HepG2 (cell line): Measurements from ENCODE around the gene CDK18. TPM values are rescaled to one million over a fixed set of nuclear protein-coding genes. Genes with fewer than 3 reads are reported as not detected.

Source experiments
- ATAD3A ChIP-seq: sonication (generic); formaldehyde crosslinking; IDR thresholded peaks from 2 replicates; pipeline ENCODE4 v1.4.0; 2020; ENCODE audit warnings: missing genetic modification reagents
- CEBPB ChIP-seq: IDR thresholded peaks from 2 replicates; pipeline ENCODE4 v1.6.1; 2011; ENCODE audit warnings: low read depth, low read length, improper control_type of control experiment, borderline replicate concordance
- EP300 ChIP-seq, 3 experiments: sonication (generic) in 1 of 3; formaldehyde crosslinking in 1 of 3; IDR thresholded peaks; 2 replicates each; pipeline versions ENCODE4 v1.5.1 to v1.6.1; 2011 to 2020; ENCODE audit warnings: low read depth in 2 of 3, low read length in 2 of 3, borderline replicate concordance in 1 of 3, improper control_type of control experiment in 1 of 3, mild to moderate bottlenecking in 1 of 3, missing genetic modification reagents in 1 of 3, moderate library complexity in 1 of 3
- FIP1L1 ChIP-seq: fragments of 200-400 bp; formaldehyde crosslinking; IDR thresholded peaks from 2 replicates; pipeline ENCODE4 v1.6.1; 2018; ENCODE audit warnings: low read depth, mild to moderate bottlenecking, low read length, moderate library complexity, borderline replicate concordance; ENCODE audit not compliant: insufficient read depth
- GATAD2A ChIP-seq: IDR thresholded peaks from 2 replicates; pipeline ENCODE4 v1.6.1; 2016
- HDAC1 ChIP-seq: sonication (generic); formaldehyde crosslinking; IDR thresholded peaks from 2 replicates; pipeline ENCODE4 v1.5.1; 2020; ENCODE audit warnings: mild to moderate bottlenecking, missing genetic modification reagents
- HIVEP1 ChIP-seq: sonication (generic); formaldehyde crosslinking; IDR thresholded peaks from 2 replicates; pipeline ENCODE4 v1.4.0; 2020; ENCODE audit warnings: mild to moderate bottlenecking, missing genetic modification reagents
- NFKB2 ChIP-seq: sonication (generic); formaldehyde crosslinking; IDR thresholded peaks from 2 replicates; pipeline ENCODE4 v1.4.0; 2020; ENCODE audit warnings: missing genetic modification reagents, borderline replicate concordance
- RFX3 ChIP-seq: IDR thresholded peaks from 2 replicates; pipeline ENCODE4 v1.6.1; 2016; ENCODE audit warnings: missing biosample characterization, missing genetic modification reagents
- SIN3B ChIP-seq: fragments of 150-350 bp; IDR thresholded peaks from 2 replicates; pipeline ENCODE4 v1.6.1; 2014; ENCODE audit warnings: low read length
- ZFX ChIP-seq: sonication (generic); formaldehyde crosslinking; IDR thresholded peaks from 2 replicates; pipeline ENCODE4 v1.4.0; 2020; ENCODE audit warnings: mild to moderate bottlenecking, low read depth, missing genetic modification reagents, moderate library complexity
- ZNF121 ChIP-seq: sonication (generic); formaldehyde crosslinking; IDR thresholded peaks from 2 replicates; pipeline ENCODE4 v1.5.0; 2020; ENCODE audit warnings: mild to moderate bottlenecking, missing genetic modification reagents
- ZNF816 ChIP-seq: sonication (generic); formaldehyde crosslinking; IDR thresholded peaks from 2 replicates; pipeline ENCODE4 v1.8.0; 2022; ENCODE audit warnings: missing genetic modification reagents, mild to moderate bottlenecking, borderline replicate concordance
- ZNF83 ChIP-seq: sonication (generic); formaldehyde crosslinking; IDR thresholded peaks from 2 replicates; pipeline ENCODE4 v1.4.0; 2020; ENCODE audit warnings: missing genetic modification reagents, mild to moderate bottlenecking, borderline replicate concordance
- ZSCAN21 ChIP-seq: sonication (generic); formaldehyde crosslinking; IDR thresholded peaks from 2 replicates; pipeline ENCODE4 v1.8.0; 2022; ENCODE audit warnings: mild to moderate bottlenecking, missing genetic modification reagents, moderate library complexity, borderline replicate concordance
- polyA plus RNA-seq, 8 experiments: library from polyadenylated mRNA; depleted of rRNA in 3 of 8; stranded (reverse) in 7 of 8; unstranded in 1 of 8; fragments of >200 nt; fragmentation: Illumina TruSeq in 4 of 8; extraction: Trizol in 4 of 8; gene quantifications; 2 replicates each; pipeline versions ENCODE4 v1.2.1 to v1.2.3, GENCODE V29; 2011 to 2016; ENCODE audit warnings: low read depth in 4 of 8, missing spikeins in 1 of 8, mixed read lengths in 1 of 8; ENCODE audit not compliant: insufficient read depth in 1 of 8
- total RNA-seq, 5 experiments: library from RNA; depleted of rRNA; stranded (reverse); fragments of >200 nt; fragmentation: Illumina TruSeq; extraction: Trizol; gene quantifications; 2 replicates each; pipeline ENCODE4 v1.2.3, GENCODE V29; 2016; ENCODE audit warnings: low read depth in 1 of 5
- TF ChIP-seq, protein P1 (sequence below): conservative IDR thresholded peaks from 2 replicates; pipeline ENCODE4 v1.6.1; 2018; ENCODE audit warnings: missing genetic modification reagents
- TF ChIP-seq, protein P2 (sequence below): sonication (generic); formaldehyde crosslinking; IDR thresholded peaks from 2 replicates; pipeline ENCODE4 v1.5.1; 2020; ENCODE audit warnings: mild to moderate bottlenecking, moderate library complexity, missing genetic modification reagents
- TF ChIP-seq, protein P3 (sequence below): sonication (generic); formaldehyde crosslinking; IDR thresholded peaks from 2 replicates; pipeline ENCODE4 v1.4.0; 2020; ENCODE audit warnings: missing genetic modification reagents, mild to moderate bottlenecking, borderline replicate concordance
- TF ChIP-seq, protein P4 (sequence below): IDR thresholded peaks from 2 replicates; pipeline ENCODE4 v1.6.1; 2012; ENCODE audit warnings: inconsistent platforms
- TF ChIP-seq, protein P5 (sequence below): sonication (generic); formaldehyde crosslinking; IDR thresholded peaks from 2 replicates; pipeline ENCODE4 v1.8.0; 2022; ENCODE audit warnings: missing genetic modification reagents, mild to moderate bottlenecking, inconsistent platforms, borderline replicate concordance

CDK18 gene
- total and polyA plus RNA-seq, 2 of the 13 experiments (the other 11 are each of a cell fraction or from before 2014, with no cell fraction given), result 6.4 to 38.8 TPM

DNA sequence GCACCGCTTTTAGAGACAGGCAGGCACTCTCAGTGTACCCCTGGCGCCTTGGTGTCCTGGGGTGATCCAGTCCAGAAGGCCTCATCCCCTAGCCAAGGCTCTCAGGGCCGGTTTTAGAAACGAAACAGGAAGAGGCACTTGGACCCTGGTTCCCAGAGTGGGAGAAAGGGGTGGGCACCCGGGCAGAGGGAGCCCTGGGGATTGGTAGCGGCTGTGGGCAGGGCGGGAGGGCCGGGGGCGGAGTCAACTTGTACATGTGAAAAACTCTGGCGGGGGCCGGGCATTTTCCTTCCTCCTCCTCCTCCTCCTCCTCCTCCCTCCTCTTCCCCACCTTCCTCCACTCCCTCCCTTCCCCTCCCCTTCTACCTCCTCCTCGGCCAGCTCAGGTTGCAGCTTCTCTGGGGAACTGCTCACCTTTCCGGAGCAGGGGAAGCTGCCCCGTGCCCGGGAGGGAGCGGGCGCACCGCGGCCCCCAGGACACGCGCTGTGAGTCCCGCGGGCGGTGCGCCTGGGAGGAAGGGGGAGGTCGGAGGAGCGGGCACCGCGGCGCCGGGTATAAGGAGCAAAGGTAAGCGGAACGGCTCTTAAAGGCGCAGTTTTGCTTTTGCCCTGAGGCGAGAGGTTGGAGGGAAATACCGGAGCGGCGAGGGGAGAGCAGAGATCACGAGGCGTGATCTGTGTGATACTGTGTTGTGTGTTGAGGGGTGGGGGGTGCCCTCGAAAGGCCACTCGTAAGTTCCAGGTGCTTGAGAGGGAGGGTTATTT is at the start of gene CDK18 (continued):
- TF ChIP-seq CEBPB (no peak), FIP1L1 (no peak), SIN3B (no peak), ZNF83 (CRISPR knock-in tag) (0 out of 2 replicates have a peak, but pooled peaks have one; percentile 71), ZSCAN21 (CRISPR knock-in tag) (no peak), ZFX (peak; percentile 79), ZNF121 (CRISPR knock-in tag) (no peak), GATAD2A (CRISPR knock-in tag) (0 out of 2 replicates have a peak, but pooled peaks have one; percentile 14), HDAC1 (CRISPR knock-in tag) (peak; percentile 34; the same call in 1 of the 2 replicates), ATAD3A (no peak), HIVEP1 (CRISPR knock-in tag) (0 out of 2 replicates have a peak, but pooled peaks have one; percentile 38), NFKB2 (CRISPR knock-in tag) (peak; percentile 59; the same call in 1 of the 2 replicates), RFX3 (CRISPR knock-in tag) (no peak), ZNF816 (CRISPR knock-in tag) (peak; percentile 25; the same call in 1 of the 2 replicates), EP300 (IDR thresholded peaks at IDR 0.05; ENCODE audit: low read depth in 2 of 2, low read length in 2 of 2) (0 out of 4 replicates have a peak, but pooled peaks of 1 of the 2 experiments have one; percentile 4), EP300 (CRISPR knock-in tag; IDR thresholded peaks at IDR 0.05; ENCODE audit: borderline replicate concordance) (no peak)
- TF ChIP-seq, protein P1, sequence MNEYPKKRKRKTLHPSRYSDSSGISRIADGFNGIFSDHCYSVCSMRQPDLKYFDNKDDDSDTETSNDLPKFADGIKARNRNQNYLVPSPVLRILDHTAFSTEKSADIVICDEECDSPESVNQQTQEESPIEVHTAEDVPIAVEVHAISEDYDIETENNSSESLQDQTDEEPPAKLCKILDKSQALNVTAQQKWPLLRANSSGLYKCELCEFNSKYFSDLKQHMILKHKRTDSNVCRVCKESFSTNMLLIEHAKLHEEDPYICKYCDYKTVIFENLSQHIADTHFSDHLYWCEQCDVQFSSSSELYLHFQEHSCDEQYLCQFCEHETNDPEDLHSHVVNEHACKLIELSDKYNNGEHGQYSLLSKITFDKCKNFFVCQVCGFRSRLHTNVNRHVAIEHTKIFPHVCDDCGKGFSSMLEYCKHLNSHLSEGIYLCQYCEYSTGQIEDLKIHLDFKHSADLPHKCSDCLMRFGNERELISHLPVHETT (CRISPR knock-in tag), result no peak; the same call in 1 of the 2 replicates
- TF ChIP-seq, protein P2, sequence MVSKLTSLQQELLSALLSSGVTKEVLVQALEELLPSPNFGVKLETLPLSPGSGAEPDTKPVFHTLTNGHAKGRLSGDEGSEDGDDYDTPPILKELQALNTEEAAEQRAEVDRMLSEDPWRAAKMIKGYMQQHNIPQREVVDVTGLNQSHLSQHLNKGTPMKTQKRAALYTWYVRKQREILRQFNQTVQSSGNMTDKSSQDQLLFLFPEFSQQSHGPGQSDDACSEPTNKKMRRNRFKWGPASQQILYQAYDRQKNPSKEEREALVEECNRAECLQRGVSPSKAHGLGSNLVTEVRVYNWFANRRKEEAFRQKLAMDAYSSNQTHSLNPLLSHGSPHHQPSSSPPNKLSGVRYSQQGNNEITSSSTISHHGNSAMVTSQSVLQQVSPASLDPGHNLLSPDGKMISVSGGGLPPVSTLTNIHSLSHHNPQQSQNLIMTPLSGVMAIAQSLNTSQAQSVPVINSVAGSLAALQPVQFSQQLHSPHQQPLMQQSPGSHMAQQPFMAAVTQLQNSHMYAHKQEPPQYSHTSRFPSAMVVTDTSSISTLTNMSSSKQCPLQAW (CRISPR knock-in tag), result peak; percentile 32; the same call in 1 of the 2 replicates
- TF ChIP-seq, protein P3, sequence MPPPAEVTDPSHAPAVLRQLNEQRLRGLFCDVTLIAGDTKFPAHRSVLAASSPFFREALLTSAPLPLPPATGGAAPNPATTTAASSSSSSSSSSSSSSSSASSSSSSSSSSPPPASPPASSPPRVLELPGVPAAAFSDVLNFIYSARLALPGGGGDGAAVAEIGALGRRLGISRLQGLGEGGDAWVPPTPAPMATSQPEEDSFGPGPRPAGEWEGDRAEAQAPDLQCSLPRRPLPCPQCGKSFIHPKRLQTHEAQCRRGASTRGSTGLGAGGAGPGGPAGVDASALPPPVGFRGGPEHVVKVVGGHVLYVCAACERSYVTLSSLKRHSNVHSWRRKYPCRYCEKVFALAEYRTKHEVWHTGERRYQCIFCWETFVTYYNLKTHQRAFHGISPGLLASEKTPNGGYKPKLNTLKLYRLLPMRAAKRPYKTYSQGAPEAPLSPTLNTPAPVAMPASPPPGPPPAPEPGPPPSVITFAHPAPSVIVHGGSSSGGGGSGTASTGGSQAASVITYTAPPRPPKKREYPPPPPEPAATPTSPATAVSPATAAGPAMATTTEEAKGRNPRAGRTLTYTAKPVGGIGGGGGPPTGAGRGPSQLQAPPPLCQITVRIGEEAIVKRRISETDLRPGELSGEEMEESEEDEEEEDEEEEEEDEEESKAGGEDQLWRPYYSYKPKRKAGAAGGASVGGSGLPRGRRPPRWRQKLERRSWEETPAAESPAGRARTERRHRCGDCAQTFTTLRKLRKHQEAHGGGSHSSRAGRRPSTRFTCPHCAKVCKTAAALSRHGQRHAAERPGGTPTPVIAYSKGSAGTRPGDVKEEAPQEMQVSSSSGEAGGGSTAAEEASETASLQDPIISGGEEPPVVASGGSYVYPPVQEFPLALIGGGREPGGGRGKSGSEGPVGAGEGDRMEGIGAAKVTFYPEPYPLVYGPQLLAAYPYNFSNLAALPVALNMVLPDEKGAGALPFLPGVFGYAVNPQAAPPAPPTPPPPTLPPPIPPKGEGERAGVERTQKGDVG (CRISPR knock-in tag), result 0 out of 2 replicates have a peak, but pooled peaks have one; percentile 1
- TF ChIP-seq, protein P4, sequence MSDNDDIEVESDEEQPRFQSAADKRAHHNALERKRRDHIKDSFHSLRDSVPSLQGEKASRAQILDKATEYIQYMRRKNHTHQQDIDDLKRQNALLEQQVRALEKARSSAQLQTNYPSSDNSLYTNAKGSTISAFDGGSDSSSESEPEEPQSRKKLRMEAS, result peak; percentile 73
- TF ChIP-seq, protein P5, sequence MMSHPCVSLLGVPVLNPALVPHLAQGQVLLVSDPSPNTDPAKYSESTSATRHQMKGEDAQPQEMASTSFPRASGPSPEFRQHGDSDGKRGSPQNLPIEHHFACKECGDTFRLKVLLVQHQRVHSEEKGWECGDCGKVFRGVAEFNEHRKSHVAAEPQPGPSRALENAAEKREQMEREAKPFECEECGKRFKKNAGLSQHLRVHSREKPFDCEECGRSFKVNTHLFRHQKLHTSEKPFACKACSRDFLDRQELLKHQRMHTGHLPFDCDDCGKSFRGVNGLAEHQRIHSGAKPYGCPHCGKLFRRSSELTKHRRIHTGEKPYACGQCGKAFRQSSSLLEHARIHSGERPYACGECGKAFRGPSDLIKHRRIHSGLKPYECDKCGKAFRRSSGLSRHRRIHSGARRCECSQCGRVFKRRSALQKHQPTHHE (CRISPR knock-in tag), result 0 out of 2 replicates have a peak, but pooled peaks have one; percentile 34
